H9 (cell line): ENCODE measurements around the gene ERVW-1. TPM values are rescaled to one million over a fixed set of nuclear protein-coding genes. Genes with fewer than 3 reads are reported as not detected.

Source experiments
- DNase-seq: peaks from one replicate; pipeline ENCODE4 v3.0.0-alpha.2; 2017
- H2AFZ ChIP-seq: one replicate; pipeline ENCODE4 v1.6.1; 2013; ENCODE audit warnings: mild to moderate bottlenecking, low read length, control low read depth, moderate library complexity
- H2AK5ac ChIP-seq: 2 replicates; pipeline ENCODE4 v1.6.1; 2013; ENCODE audit warnings: low read length, control low read depth, mixed read lengths; ENCODE audit not compliant: insufficient read length
- H2BK120ac ChIP-seq: one replicate; pipeline ENCODE4 v1.6.1; 2013; ENCODE audit warnings: low read depth, mild to moderate bottlenecking, low read length, control low read depth, inconsistent platforms; ENCODE audit not compliant: poor library complexity, severe bottlenecking
- H2BK12ac ChIP-seq: 2 replicates; pipeline ENCODE4 v1.6.1; 2013; ENCODE audit warnings: low read length, control low read depth, mixed read lengths, low read depth; ENCODE audit not compliant: insufficient read length
- H2BK15ac ChIP-seq: 2 replicates; pipeline ENCODE4 v1.6.1; 2013; ENCODE audit warnings: low read depth, low read length, control low read depth
- H2BK20ac ChIP-seq: one replicate; pipeline ENCODE4 v1.6.1; 2013; ENCODE audit warnings: low read depth, mild to moderate bottlenecking, low read length, control low read depth, inconsistent platforms; ENCODE audit not compliant: poor library complexity, severe bottlenecking
- H2BK5ac ChIP-seq: 2 replicates; pipeline ENCODE4 v1.6.1; 2013; ENCODE audit warnings: low read length, control low read depth, mixed read lengths; ENCODE audit not compliant: insufficient read length
- H3K14ac ChIP-seq: 2 replicates; pipeline ENCODE4 v1.6.1; 2013; ENCODE audit warnings: low read length, control low read depth; ENCODE audit not compliant: insufficient read depth
- H3K18ac ChIP-seq: 2 replicates; pipeline ENCODE4 v1.6.1; 2013; ENCODE audit warnings: low read depth, mild to moderate bottlenecking, mixed read lengths, low read length, control low read depth; ENCODE audit not compliant: insufficient read length
- H3K23ac ChIP-seq: 2 replicates; pipeline ENCODE4 v1.6.1; 2013; ENCODE audit warnings: low read length, control low read depth, mixed read lengths, low read depth; ENCODE audit not compliant: insufficient read length
- H3K23me2 ChIP-seq: 2 replicates; pipeline ENCODE4 v1.6.1; 2013; ENCODE audit warnings: low read depth, mild to moderate bottlenecking, mixed read lengths, low read length, control low read depth; ENCODE audit not compliant: insufficient read length, poor library complexity, severe bottlenecking
- H3K27ac ChIP-seq: 2 replicates; pipeline ENCODE4 v1.5.1; 2013; ENCODE audit warnings: low read length, control low read depth, mixed read lengths, low read depth; ENCODE audit not compliant: insufficient read length
- H3K27me3 ChIP-seq: 2 replicates; pipeline ENCODE4 v1.6.1; 2013; ENCODE audit warnings: low read length, control low read depth, inconsistent platforms; ENCODE audit not compliant: insufficient read depth
- H3K4ac ChIP-seq: 2 replicates; pipeline ENCODE4 v1.6.1; 2013; ENCODE audit warnings: low read depth, mild to moderate bottlenecking, control low read depth, inconsistent platforms, low read length, moderate library complexity
- H3K4me1 ChIP-seq: 2 replicates; pipeline ENCODE4 v1.6.1; 2013; ENCODE audit warnings: low read length, control low read depth, inconsistent platforms; ENCODE audit not compliant: insufficient read depth
- H3K4me2 ChIP-seq: 2 replicates; pipeline ENCODE4 v1.6.1; 2013; ENCODE audit warnings: low read length, control low read depth, mixed read lengths; ENCODE audit not compliant: insufficient read length, insufficient read depth
- H3K56ac ChIP-seq: 2 replicates; pipeline ENCODE4 v1.6.1; 2013; ENCODE audit warnings: low read depth, mild to moderate bottlenecking, mixed read lengths, low read length, control low read depth; ENCODE audit not compliant: insufficient read length
- H3K79me1 ChIP-seq: 2 replicates; pipeline ENCODE4 v1.6.1; 2013; ENCODE audit warnings: low read depth, mild to moderate bottlenecking, moderate library complexity, low read length, control low read depth, inconsistent platforms; ENCODE audit not compliant: insufficient read depth, poor library complexity, severe bottlenecking
- H3K79me2 ChIP-seq: 2 replicates; pipeline ENCODE4 v1.6.1; 2013; ENCODE audit warnings: low read length, control low read depth, inconsistent platforms; ENCODE audit not compliant: insufficient read depth
- H3K9ac ChIP-seq: 2 replicates; pipeline ENCODE4 v1.6.1; 2013; ENCODE audit warnings: low read length, control low read depth, mixed read lengths; ENCODE audit not compliant: insufficient read length; ENCODE audit errors: extremely low read depth
- H3K9me3 ChIP-seq: one replicate; pipeline ENCODE4 v1.6.1; 2013; ENCODE audit warnings: low read depth, low read length, inconsistent platforms; ENCODE audit not compliant: control insufficient read depth
- H3T11ph ChIP-seq: one replicate; pipeline ENCODE4 v1.6.1; 2013; ENCODE audit warnings: mild to moderate bottlenecking, low read length, control low read depth, inconsistent platforms
- H4K20me1 ChIP-seq: one replicate; pipeline ENCODE4 v1.6.1; 2013; ENCODE audit not compliant: control insufficient read depth, insufficient read length, insufficient read depth
- H4K5ac ChIP-seq: 2 replicates; pipeline ENCODE4 v1.6.1; 2013; ENCODE audit warnings: low read depth, mild to moderate bottlenecking, mixed read lengths, low read length, control low read depth; ENCODE audit not compliant: insufficient read length
- H4K8ac ChIP-seq: replicated peaks from 2 replicates; pipeline ENCODE4 v1.6.1; 2013; ENCODE audit warnings: low read length, control low read depth, mixed read lengths, low read depth; ENCODE audit not compliant: insufficient read length
- H4K91ac ChIP-seq: 2 replicates; pipeline ENCODE4 v1.6.1; 2013; ENCODE audit warnings: low read depth, mild to moderate bottlenecking, moderate library complexity, mixed read lengths, low read length, control low read depth; ENCODE audit not compliant: insufficient read length
- H3K27ac Mint-ChIP-seq, 3 experiments: 2 replicates in 2 of 3; 3 replicates in 1 of 3; pipeline ENCODE4 v1.8.0; 2020 to 2021; ENCODE audit warnings: mixed read lengths in 3 of 3, mild to moderate bottlenecking in 1 of 3, moderate library complexity in 1 of 3
- H3K27me3 Mint-ChIP-seq: 2 replicates; pipeline ENCODE4 v1.8.0; 2021; ENCODE audit warnings: low read depth, mild to moderate bottlenecking, moderate library complexity, mixed read lengths
- H3K36me3 Mint-ChIP-seq, 3 experiments: 2 replicates in 2 of 3; 3 replicates in 1 of 3; pipeline ENCODE4 v1.8.0; 2020 to 2021; ENCODE audit warnings: low read depth in 3 of 3, mixed read lengths in 3 of 3; ENCODE audit not compliant: insufficient read depth in 1 of 3
- H3K4me1 Mint-ChIP-seq, 2 experiments: 2 replicates each; pipeline ENCODE4 v1.8.0; 2020; ENCODE audit warnings: mixed read lengths in 2 of 2
- H3K4me3 Mint-ChIP-seq, 2 experiments: 2 replicates in 1 of 2; 3 replicates in 1 of 2; pipeline ENCODE4 v1.8.0; 2020 to 2021; ENCODE audit warnings: mild to moderate bottlenecking in 2 of 2, mixed read lengths in 2 of 2, moderate library complexity in 1 of 2
- H3K9me3 Mint-ChIP-seq, 2 experiments: 2 replicates in 1 of 2; 3 replicates in 1 of 2; pipeline ENCODE4 v1.8.0; 2020; ENCODE audit warnings: mild to moderate bottlenecking in 2 of 2, mixed read lengths in 2 of 2, moderate library complexity in 1 of 2
- WGBS: extraction: QIAGEN DNeasy Blood & Tissue Kit; methylation state at CpG from one replicate; pipeline ENCODE4 v1.1.7; 2013; ENCODE audit warnings: missing lambda C conversion rate, low lambda C conversion rate, mixed read lengths; ENCODE audit not compliant: insufficient read length; ENCODE audit errors: extremely low coverage; 5-methylcytosine and 5-hydroxymethylcytosine counted together
- total RNA-seq: library from RNA; stranded (reverse); gene quantifications from 2 replicates; pipeline ENCODE4 v1.2.1, GENCODE V29; 2021
- TF ChIP-seq, protein P1 (sequence below): fragments of 200-600 bp; sonication (generic); conservative IDR thresholded peaks from 3 replicates; pipeline ENCODE4 v1.8.0; 2021; ENCODE audit warnings: antibody characterized with exemption, mild to moderate bottlenecking

Gene ERVW-1
- total RNA-seq, 1 experiment from 2014 or later = not detected

GRCh38 chr7:92496876-92497275 lies 19.1 kb upstream of the ERVW-1 start:
- Histone ChIP-seq H3T11ph (no peak overlapping the region), H2AFZ (no peak overlapping the region), H3K23me2 (no peaks in the 10 kb centered on the region), H2AK5ac (no peak overlapping the region), H3K4me2 (no peak overlapping the region), H3K9me3 (no peaks in the 10 kb centered on the region), H3K23ac (no peak overlapping the region), H2BK12ac (no peak overlapping the region), H3K4me1 (no peaks in the 10 kb centered on the region), H3K4ac (no peak overlapping the region), H3K27me3 (no peaks in the 10 kb centered on the region), H3K79me2 (no peaks in the 10 kb centered on the region), H2BK5ac (no peak overlapping the region), H4K8ac (no peak overlapping the region), H3K56ac (no peak overlapping the region), H2BK120ac (no peak overlapping the region), H2BK20ac (no peak overlapping the region), H4K20me1 (no peaks in the 10 kb centered on the region), H2BK15ac (no peak overlapping the region), H4K5ac (no peak overlapping the region), H3K79me1 (no peaks in the 10 kb centered on the region), H3K9ac (no peak overlapping the region), H3K14ac (no peak overlapping the region), H3K18ac (no peak overlapping the region), H4K91ac (no peak overlapping the region), H3K27ac (no peak overlapping the region)
- TF ChIP-seq, protein P1, sequence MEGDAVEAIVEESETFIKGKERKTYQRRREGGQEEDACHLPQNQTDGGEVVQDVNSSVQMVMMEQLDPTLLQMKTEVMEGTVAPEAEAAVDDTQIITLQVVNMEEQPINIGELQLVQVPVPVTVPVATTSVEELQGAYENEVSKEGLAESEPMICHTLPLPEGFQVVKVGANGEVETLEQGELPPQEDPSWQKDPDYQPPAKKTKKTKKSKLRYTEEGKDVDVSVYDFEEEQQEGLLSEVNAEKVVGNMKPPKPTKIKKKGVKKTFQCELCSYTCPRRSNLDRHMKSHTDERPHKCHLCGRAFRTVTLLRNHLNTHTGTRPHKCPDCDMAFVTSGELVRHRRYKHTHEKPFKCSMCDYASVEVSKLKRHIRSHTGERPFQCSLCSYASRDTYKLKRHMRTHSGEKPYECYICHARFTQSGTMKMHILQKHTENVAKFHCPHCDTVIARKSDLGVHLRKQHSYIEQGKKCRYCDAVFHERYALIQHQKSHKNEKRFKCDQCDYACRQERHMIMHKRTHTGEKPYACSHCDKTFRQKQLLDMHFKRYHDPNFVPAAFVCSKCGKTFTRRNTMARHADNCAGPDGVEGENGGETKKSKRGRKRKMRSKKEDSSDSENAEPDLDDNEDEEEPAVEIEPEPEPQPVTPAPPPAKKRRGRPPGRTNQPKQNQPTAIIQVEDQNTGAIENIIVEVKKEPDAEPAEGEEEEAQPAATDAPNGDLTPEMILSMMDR = no peak
- WGBS = no CpG with 5 or more reads among the region's 2 CpGs
- no peak for DNase-seq
- Mint-ChIP-seq H3K4me3 (no peak overlapping the region), H3K27ac (no peak overlapping the region; a peak in 1 of 7 replicates), H3K27me3 (no peaks in the 10 kb centered on the region), H3K4me1 (no peaks in the 10 kb centered on the region), H3K36me3 (peaks cover 5 to 50% (median 45%) of the 10 kb centered on the region in 3 experiments; a peak in 6 of 7 replicates), H3K9me3 (no peaks in the 10 kb centered on the region)
